ENCODE results near the gene GNAI3.

Gene GNAI3

DNA sequence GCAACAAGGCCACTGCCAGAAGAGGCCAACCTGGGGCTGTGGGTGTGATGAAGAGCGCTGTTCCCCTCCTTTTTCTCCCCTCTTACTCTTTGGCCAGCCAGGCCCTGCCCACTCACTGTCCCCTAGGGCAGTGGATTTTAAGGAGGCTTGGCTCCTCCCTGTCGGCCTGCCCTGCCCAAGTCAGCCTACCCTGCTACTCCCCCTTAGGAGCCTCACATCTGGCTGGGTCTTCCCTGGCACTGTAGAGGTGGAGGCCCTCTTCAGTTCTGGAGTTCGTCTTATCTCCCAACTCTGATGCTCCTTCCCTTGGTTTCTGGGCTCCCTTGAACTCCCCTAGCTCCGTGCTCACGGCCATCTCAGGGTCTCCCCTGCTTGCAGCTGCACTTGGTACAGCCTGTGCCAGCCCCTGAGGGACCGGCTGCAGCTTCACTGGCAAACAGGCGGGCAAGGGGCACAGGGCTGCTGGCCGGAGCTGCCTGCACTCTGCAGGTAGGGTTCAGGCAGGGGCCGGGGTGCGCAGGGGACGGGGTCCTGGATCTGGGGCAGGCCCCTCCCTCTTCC is 75.3 kb downstream of the GNAI3 start:
- TF ChIP-seq CTCF (IDR thresholded peaks at IDR 0.05; ENCODE audit: low read depth, low read length, missing control alignments) = no peak
- no peak for DNase-seq (ENCODE audit: low read depth)
- H3K4me3 ChIP-seq (ENCODE audit: low read depth, low read length) = peak overlapping the region; percentile 3; the same call in 1 of the 2 replicates

DNA sequence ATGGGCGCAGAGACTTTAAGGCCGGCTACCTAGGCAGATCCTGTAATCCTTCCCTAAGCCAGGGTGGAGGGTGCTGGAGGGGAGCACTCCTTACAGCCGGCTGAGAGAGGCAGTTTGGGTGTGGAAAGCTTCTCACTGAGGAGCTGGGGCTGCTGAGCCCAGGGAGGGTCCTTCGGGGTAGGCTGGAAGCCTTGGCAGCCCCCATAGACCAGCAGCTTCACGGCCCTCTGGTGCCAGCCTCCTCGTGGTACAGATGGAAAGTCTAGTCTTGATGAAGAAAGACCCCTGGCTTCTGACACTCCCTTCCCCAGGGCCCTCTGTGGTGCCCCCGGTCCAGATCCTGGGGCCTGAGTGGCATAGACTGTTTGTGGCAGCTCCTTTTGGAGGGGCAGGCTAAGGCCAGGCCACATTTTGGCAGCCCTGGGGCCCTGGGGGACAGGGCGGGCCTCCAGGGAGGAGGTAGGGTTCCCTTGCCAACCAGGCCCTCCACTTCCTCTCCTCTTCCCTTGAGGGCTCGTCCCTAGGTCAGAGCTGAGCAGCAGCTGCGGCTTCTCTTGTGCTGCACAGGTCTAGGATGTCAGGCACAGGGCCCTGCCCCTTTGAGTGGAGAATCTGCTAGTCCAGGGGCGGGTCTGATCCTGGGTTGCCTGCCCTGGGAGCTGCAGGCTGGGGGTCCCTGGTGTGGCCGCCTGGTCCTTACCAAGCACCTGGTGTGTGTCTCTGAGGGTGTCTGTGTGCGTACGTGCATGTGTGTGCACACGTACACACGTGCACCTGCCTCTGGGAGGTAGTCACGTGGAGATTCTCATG is 76.0 kb downstream of the GNAI3 start:
- TF ChIP-seq CTCF (IDR thresholded peaks at IDR 0.05; ENCODE audit: low read depth, low read length, missing control alignments) = no peak
- DNase-seq (ENCODE audit: low read depth) = no peak
- H3K4me3 ChIP-seq (ENCODE audit: low read depth, low read length) = peak overlapping the region; percentile 9; the same call in 1 of the 2 replicates

DNA sequence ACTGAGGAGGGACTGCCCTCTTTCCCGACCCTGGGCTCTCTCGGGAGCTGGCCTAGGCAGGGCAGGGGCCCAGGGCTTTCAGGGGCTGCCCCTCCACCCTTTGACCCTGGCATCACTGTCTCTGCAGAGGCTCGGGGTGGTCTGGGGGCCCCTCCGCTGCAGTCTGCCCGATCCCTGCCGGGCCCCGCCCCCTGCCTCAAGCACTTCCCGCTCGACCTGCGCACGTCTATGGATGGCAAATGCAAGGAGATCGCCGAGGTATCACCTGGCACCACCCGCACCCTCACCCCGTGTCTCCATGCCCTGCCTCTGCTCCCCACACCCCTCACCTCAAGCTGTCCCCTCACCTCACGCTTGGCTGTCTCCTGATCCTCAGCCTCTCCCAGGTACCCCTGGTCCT is 76.8 kb downstream of the GNAI3 start:
- no peak for DNase-seq (ENCODE audit: low read depth)
- H3K4me3 ChIP-seq (ENCODE audit: low read depth, low read length) = no peak overlapping the region
- TF ChIP-seq CTCF (IDR thresholded peaks at IDR 0.05; ENCODE audit: low read depth, low read length, missing control alignments) = no peak

DNA sequence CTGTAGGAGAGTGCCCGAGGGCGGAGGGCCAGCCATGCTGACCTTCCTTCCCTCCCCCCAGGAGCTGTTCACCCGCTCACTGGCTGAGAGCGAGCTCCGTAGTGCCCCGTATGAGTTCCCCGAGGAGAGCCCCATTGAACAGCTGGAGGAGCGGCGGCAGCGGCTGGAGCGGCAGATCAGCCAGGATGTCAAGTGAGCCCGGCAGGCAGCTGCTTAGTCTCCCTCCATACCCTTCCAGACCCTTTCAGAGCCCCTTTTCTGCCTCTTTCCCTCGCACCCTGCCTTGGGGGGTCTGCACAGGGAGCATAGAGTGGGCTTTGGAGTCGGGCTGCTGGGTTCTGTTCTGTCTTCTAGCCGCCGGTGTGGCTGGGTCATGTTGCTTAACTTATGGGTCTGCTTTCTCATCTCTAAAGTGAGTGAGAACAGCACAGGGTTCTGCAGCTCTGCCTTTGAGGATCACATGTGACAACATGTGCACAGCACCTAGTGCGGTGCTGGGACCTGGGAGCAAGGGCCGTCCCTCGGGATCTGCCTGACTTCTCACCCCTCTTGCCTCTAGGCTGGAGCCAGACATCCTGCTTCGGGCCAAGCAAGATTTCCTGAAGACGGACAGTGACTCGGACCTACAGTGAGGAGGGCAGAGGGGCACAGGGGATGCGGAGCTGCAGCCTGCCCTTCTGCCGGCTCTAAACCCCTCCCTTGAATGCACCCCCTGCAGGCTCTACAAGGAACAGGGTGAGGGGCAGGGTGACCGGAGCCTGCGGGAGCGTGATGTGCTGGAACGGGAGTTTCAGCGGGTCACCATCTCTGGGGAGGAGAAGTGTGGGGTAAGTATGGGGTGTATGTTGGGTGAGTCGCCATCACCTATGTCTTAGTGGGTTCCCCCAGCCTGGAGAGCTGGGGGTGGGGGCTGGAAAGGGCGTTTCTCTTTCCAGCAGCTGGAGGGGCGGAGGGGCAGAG is 77.5 kb downstream of the GNAI3 start:
- H3K4me3 ChIP-seq (ENCODE audit: low read depth, low read length) = no peak overlapping the region
- no peak for DNase-seq (ENCODE audit: low read depth)
- TF ChIP-seq CTCF (IDR thresholded peaks at IDR 0.05; ENCODE audit: low read depth, low read length, missing control alignments) = no peak

DNA sequence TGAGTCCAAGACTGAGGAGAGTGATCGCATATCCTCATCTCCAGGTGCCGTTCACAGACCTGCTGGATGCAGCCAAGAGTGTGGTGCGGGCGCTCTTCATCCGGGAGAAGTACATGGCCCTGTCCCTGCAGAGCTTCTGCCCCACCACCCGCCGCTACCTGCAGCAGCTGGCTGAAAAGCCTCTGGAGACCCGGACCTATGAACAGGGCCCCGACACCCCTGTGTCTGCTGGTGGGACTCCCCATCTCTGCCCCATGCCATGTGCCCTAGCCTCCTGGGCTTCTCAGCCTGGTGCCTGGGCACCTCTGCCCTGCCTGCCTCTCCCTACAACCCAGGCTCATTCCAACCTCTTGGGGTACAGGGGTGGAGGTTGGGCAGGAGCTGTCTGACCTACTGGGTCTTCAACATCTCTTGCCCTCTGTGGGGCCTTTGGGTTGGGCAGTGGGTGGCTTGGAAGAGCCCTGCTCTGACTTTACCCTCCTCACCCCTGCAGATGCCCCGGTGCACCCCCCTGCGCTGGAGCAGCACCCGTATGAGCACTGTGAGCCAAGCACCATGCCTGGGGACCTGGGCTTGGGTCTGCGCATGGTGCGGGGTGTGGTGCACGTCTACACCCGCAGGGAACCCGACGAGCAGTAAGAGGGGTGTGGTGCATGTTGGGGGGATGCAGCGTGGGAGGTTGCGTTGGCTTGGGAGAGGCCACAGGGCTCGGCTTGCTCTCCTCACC is 78.4 kb downstream of the GNAI3 start:
- H3K4me3 ChIP-seq (ENCODE audit: low read depth, low read length) = no peak overlapping the region
- DNase-seq (ENCODE audit: low read depth) = no peak
- no peak for TF ChIP-seq CTCF (IDR thresholded peaks at IDR 0.05; ENCODE audit: low read depth, low read length, missing control alignments)

GRCh38 chr1:109627692-109628399 is 79.4 kb downstream of the GNAI3 start:
- no peak overlapping the region for H3K4me3 ChIP-seq (ENCODE audit: low read depth, low read length)
- DNase-seq (ENCODE audit: low read depth) = no peak
- no peak for TF ChIP-seq CTCF (IDR thresholded peaks at IDR 0.05; ENCODE audit: low read depth, low read length, missing control alignments)

Measured in GM12864 (cell line).